GM18951 (cell line): ENCODE data around the gene GZMH.
"Not testable (repeated sequence)": the region's sequence is repeated elsewhere in the genome, so short reads cannot be mapped to it uniquely, and the experiment has no call there.

Experiments used
- POLR2A ChIP-seq: IDR thresholded peaks from 4 replicates; pipeline ENCODE4 v1.6.1; 2011; ENCODE audit warnings: mild to moderate bottlenecking; ENCODE audit not compliant: insufficient read length, insufficient read depth; ENCODE audit errors: extremely low read depth
- in situ Hi-C: fragments of 300-500 bp; cut with MboI; formaldehyde crosslinking; loops from one replicate; pipeline ENCODE4 v1.12.0; 2022; ENCODE audit warnings: low sequenced_read_pairs, mixed read lengths, inconsistent platforms; ENCODE audit not compliant: unreplicated experiment

The GZMH gene

DNA sequence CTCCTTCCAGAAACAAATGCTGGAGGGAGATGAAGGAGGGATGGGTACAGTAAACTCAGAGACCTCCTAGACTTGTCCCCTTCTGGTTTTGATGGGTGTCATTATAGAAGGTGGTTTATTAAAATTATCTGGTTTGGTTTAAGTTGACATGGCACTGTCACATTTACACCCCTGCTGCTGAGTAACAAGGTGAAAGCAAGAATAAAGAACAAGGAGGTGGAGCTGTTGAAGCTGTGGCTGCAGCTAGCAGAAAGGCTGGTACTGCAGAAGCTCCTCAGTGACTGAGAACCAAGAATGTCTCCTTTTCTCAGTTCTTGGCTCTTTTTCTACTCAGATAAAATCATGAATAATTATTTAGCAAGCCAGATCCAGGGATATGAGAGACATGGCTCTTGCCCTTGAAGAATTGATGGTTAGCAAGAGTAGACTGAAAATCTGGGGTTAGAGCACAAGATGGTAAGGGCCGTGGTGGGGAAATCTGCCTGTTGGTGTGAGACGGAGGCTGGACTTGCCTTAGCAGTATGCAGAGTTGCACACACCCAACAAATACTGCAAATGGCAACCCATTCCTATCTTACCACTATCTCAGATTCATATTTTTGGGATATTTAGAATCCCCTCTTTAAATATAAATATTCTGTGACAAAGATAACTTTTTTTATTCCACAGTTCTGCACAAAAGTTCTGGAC lies at the start of gene GZMH:
Gene GZMH, minus strand, starts transcription at position 31 of the 690 bp plus-strand sequence. CDS start 72 bp downstream, outside the sequence.
- TF ChIP-seq POLR2A = no peak
- in situ Hi-C loops = no loop called here

- in situ Hi-C loops = not testable (repeated sequence)
These were observed 38.9 kb upstream of the GZMH start for GRCh38 chr14:24648361-24648760.

DNA sequence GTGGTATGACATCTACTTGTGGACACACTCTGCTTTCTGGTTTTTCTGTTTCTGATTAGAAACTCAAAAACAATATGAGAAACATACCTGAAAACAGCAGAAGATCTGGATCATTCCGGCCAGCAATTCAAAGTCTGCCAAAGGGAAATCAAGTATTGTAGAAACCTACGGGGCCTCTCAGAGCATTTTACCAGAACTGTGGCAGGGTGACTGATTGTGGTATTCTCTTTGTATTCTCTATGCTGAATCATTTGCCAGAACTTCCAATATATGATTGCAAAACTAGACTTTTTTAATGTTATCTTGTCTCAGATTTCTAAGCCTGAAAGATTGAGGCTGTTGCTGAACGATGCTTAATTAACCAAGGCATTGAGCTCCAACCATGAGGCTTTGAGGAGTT lies 30.4 kb upstream of the GZMH start:
- in situ Hi-C loops = no loop called here
- TF ChIP-seq POLR2A = no peak

- in situ Hi-C loops = no loop called here
- no peak for TF ChIP-seq POLR2A
These were observed 29.8 kb upstream of the GZMH start for GRCh38 chr14:24639270-24639669.

DNA sequence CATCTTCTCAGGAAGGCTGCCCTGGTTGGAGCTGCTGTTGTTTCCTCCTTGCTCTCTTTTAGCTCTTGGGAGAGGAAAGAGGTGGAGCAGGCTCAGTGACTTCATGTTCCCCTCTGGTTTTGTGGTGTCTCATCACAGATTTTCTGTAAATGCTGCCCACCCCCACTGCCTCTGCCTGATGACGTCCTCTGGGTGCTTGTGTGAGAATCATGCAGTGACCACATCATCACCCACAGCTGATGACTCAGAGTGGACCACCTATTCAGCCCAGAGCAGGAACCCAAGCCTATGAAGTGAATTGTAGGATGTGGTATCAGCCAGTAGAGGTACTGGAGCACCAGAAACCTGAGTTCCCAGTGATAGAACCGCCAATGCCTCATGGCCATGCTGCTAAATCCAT lies 24.7 kb upstream of the GZMH start, which contains the start of gene GZMB:
Gene GZMB, minus strand, starts transcription at position 33 of the 400 bp plus-strand sequence. Its CDS starts 30 bp downstream, at position 3.
- no peak for TF ChIP-seq POLR2A
- in situ Hi-C loops = no loop called here

GRCh38 chr14:24633353-24633752 lies 23.9 kb upstream of the GZMH start:
- in situ Hi-C loops = no loop called here
- TF ChIP-seq POLR2A = no peak

DNA sequence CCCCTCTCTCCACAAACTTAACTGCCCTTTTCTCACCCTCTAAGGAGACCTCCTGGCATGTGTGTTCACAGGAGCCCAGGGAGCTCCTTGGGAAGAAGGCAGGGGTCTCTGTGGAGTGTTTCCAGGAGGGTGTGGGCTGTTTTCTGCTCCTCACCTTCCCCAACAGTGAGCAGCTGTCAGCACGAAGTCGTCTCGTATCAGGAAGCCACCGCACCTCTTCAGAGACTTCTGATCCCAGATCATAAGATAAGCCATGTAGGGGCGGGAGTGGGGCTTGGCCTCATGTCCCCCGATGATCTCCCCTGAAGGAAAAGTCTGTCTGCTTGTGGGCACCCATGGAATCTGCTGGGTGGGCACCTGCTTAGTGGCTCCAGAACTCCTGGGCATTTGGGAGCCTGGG lies 23.3 kb upstream of the GZMH start:
- TF ChIP-seq POLR2A = no peak
- in situ Hi-C loops = no loop called here

- in situ Hi-C loops = no loop called here
- TF ChIP-seq POLR2A = no peak
These were observed 22.9 kb upstream of the GZMH start for GRCh38 chr14:24632336-24632735.

DNA sequence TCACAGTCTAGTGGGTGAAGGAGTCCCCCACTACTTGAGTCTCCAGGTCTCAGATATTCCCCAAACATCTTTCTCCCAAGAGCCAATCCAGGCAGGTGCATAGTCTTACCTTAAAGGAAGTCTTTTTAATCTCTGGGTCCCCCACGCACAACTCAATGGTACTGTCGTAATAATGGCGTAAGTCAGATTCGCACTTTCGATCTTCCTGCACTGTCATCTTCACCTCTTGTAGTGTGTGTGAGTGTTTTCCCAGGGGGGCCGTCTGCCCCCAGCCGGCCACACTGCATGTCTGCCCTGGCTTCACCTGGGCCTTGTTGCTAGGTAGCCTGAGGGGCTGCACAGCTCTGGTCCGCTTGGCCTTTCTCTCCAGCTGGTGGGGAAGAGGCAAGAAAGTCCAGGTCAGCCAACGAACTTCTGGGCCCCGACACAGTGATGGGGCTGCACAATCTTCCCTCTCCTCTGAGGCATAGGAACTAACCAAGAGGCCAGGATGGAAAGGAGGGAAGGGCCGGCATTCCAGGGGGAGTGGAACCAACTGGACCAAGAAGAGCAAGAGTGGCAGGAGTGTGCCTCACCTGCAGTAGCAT lies 22.4 kb upstream of the GZMH start:
- no peak for TF ChIP-seq POLR2A
- in situ Hi-C loops = no loop called here

- in situ Hi-C loops = no loop called here
- TF ChIP-seq POLR2A = no peak
These were observed 21.5 kb upstream of the GZMH start for GRCh38 chr14:24630872-24631477.

DNA sequence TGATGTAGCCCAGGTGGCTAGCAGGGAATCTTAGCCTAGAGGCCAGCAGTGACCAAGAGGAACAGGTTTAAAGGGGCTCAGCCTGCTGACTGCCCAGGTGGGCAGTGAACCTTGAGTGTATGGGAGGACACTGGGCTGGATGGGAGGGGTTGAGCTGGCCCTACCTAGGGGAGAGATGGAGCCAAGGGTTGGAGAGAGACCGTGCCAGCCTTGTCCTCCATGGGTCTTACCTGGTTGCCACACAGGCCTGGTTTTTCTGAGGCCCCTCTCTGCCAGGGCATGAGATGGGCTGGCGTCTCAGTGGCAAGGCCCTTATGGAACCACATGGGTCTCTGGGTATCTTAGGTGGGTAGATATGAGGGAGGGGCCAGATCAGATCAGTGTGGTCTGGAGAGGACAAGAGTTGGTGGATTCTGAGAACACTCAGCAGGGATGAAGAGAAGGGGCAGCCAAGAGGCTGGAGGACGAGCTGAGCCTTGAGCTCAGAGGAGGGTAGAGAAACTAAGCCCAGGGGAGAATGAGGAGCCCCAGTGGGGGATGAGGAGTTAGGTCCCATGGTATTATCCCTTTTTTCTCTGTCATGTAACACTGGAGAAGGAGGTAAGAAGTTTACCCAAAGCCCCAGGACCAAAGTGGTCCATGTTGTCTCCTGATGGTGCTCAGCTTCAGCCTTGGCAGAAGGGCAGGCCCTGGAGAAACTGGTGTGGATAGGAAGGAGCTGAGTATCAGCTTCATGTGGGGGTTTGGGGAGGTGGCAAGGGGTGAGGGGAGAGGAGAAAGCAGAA lies 20.8 kb upstream of the GZMH start:
- in situ Hi-C loops = no loop called here
- TF ChIP-seq POLR2A = no peak

DNA sequence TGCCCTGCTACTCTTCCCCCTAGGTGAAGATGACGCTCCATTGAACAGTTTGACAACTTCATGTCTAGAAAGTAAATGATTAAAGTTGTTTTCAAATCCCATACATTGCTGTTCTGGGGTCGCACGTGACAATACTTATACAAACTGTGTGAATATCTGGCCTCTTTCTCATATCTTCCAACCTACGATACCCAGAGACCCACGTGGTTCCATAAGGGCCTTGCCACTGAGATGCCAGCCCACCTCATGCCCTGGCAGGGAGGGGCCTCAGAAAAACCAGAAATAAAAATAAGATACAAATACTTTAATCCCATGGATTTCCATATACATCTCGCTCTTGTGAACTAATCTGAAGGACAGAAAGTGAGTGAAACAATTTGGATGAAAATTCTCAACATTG lies 20.0 kb upstream of the GZMH start:
- in situ Hi-C loops = no loop called here
- TF ChIP-seq POLR2A = no peak

- TF ChIP-seq POLR2A = no peak
- in situ Hi-C loops = no loop called here
These were observed 4.3 kb upstream of the GZMH start for GRCh38 chr14:24613747-24614146.
